Epidermal melanocyte (primary cell): ENCODE results near the gene RIPK4.
A peak's percentile ranks its signal among the peaks of the same experiment; 100 is the strongest.

Experiments
- DNase-seq: peaks from one replicate; pipeline ENCODE4 v3.0.0; 2011; ENCODE audit warnings: low spot score; ENCODE audit not compliant: insufficient read length

The RIPK4 gene

GRCh38 chr21:41769111-41769510 is 2.3 kb upstream of the RIPK4 start:
- DNase-seq: no peak

- DNase-seq: no peak
Measured at GRCh38 chr21:41768437-41769042, 1.7 kb upstream of the RIPK4 start.

- no peak for DNase-seq
Measured at GRCh38 chr21:41767606-41768436, 969 bp upstream of the RIPK4 start.

- no peak for DNase-seq
Measured at GRCh38 chr21:41765973-41766882, 624 bp downstream of the RIPK4 start.

GRCh38 chr21:41765420-41765821 is 1.4 kb downstream of the RIPK4 start:
- no peak for DNase-seq

- DNase-seq: no peak
Measured at GRCh38 chr21:41764558-41765419, 2.1 kb downstream of the RIPK4 start.

- DNase-seq: no peak
Measured at GRCh38 chr21:41763996-41764395, 2.9 kb downstream of the RIPK4 start.

- no peak for DNase-seq
Measured at GRCh38 chr21:41763398-41763931, 3.4 kb downstream of the RIPK4 start.

GRCh38 chr21:41762753-41763152 is 4.1 kb downstream of the RIPK4 start:
- no peak for DNase-seq

GRCh38 chr21:41761934-41762635 is 4.8 kb downstream of the RIPK4 start:
- no peak for DNase-seq

- peak; percentile 33 for DNase-seq
Measured at GRCh38 chr21:41761211-41761933, 5.5 kb downstream of the RIPK4 start.

- no peak for DNase-seq
Measured at GRCh38 chr21:41760411-41760810, 6.4 kb downstream of the RIPK4 start.

- DNase-seq: no peak
Measured at GRCh38 chr21:41759926-41760325, 6.9 kb downstream of the RIPK4 start.

- no peak for DNase-seq
Measured at GRCh38 chr21:41759214-41759840, 7.5 kb downstream of the RIPK4 start.

GRCh38 chr21:41758550-41758949 is 8.3 kb downstream of the RIPK4 start:
- no peak for DNase-seq

- DNase-seq: no peak
Measured at GRCh38 chr21:41755934-41756773, 10.7 kb downstream of the RIPK4 start.

- DNase-seq: no peak
Measured at GRCh38 chr21:41755258-41755933, 11.5 kb downstream of the RIPK4 start.
